GM12878 (cell line): Measurements from ENCODE around the gene UBE3C. TPM values are rescaled to one million over a fixed set of nuclear protein-coding genes. Genes with fewer than 3 reads are reported as not detected.

Experiments used
- ATAC-seq: fragments of 200-7000 bp; cut with Tn5 transposase; 3 replicates; pipeline ENCODE4 v1.9.1; 2020; ENCODE audit warnings: mild to moderate bottlenecking, moderate library complexity
- BruUV-seq: library from RNA; stranded (reverse); fragments of 400-500 nt; replicated peaks from 2 replicates; lab custom pipeline; 2021; lab: Mats Ljungman, UMichigan
- CTCF ChIA-PET: fragments of 300-600 bp; sonication (Branson Sonifier 250); formaldehyde crosslinking; extraction: SDS; loops from one replicate; lab custom pipeline; 2021; ENCODE audit warnings: inconsistent platforms; lab: Yijun Ruan, JAX
- POLR2A ChIA-PET: fragments of 350-600 bp; formaldehyde crosslinking; extraction: SDS; loops from one replicate; lab custom pipeline; 2021; ENCODE audit warnings: inconsistent platforms; lab: Charles Lee
- RAD21 ChIA-PET: fragments of 300-600 bp; sonication (Branson Sonifier 250); formaldehyde crosslinking; loops from one replicate; lab custom pipeline; 2023; ENCODE audit warnings: antibody characterized with exemption; ENCODE audit not compliant: unreplicated experiment; lab: Charles Lee
- SMC1A ChIA-PET: fragments of 300-600 bp; sonication (Branson Sonifier 250); formaldehyde crosslinking; loops from one replicate; lab custom pipeline; 2023; ENCODE audit not compliant: unreplicated experiment, uncharacterized antibody; lab: Charles Lee
- DNase-seq: peaks from one replicate; pipeline ENCODE4 v3.0.0-alpha.2; 2011; ENCODE audit warnings: low read depth, low spot score
- FAIRE-seq: peaks from 3 replicates; lab custom pipeline; 2011; peaks lifted over from hg19 to GRCh38; lab: Jason Lieb, UNC
- H2AFZ ChIP-seq: 2 replicates; pipeline ENCODE4 v1.6.0; 2011; ENCODE audit warnings: low read depth, low read length, control low read depth; ENCODE audit not compliant: control insufficient read depth
- H3K27ac ChIP-seq: 2 replicates; pipeline ENCODE4 v1.5.1; 2011; ENCODE audit warnings: control low read depth; ENCODE audit not compliant: control insufficient read depth, insufficient read depth
- H3K27me3 ChIP-seq, 2 experiments: replicated peaks in 1 of 2; 2 replicates each; pipeline versions ENCODE4 v1.6.0 to v1.6.1; 2011; ENCODE audit warnings: low read length in 1 of 2; ENCODE audit not compliant: control insufficient read depth in 2 of 2, insufficient read depth in 2 of 2
- H3K36me3 ChIP-seq, 2 experiments: 2 replicates each; pipeline ENCODE4 v1.5.1; 2011; ENCODE audit warnings: low read length in 1 of 2; ENCODE audit not compliant: control insufficient read depth in 2 of 2, insufficient read depth in 2 of 2
- H3K4me1 ChIP-seq: 2 replicates; pipeline ENCODE4 v1.6.1; 2011; ENCODE audit warnings: mild to moderate bottlenecking, low read length, moderate library complexity, mixed read lengths; ENCODE audit not compliant: control insufficient read depth, insufficient read depth
- H3K4me2 ChIP-seq: 2 replicates; pipeline ENCODE4 v1.6.0; 2011; ENCODE audit warnings: control low read depth; ENCODE audit not compliant: control insufficient read depth, insufficient read depth
- H3K4me3 ChIP-seq: fragments of 200-600 bp; sonication (generic); 2 replicates; pipeline ENCODE4 v1.5.1; 2016
- H3K79me2 ChIP-seq: 2 replicates; pipeline ENCODE4 v1.6.0; 2011; ENCODE audit warnings: low read length; ENCODE audit not compliant: control insufficient read depth, insufficient read depth
- H3K9ac ChIP-seq: 2 replicates; pipeline ENCODE4 v1.8.0; 2011; ENCODE audit warnings: low read length, control low read depth, mixed read lengths; ENCODE audit not compliant: control insufficient read depth, insufficient read depth
- H3K9me3 ChIP-seq: replicated peaks from 3 replicates; pipeline ENCODE4 v1.5.1; 2011; ENCODE audit warnings: mild to moderate bottlenecking, low read length; ENCODE audit not compliant: control insufficient read depth, insufficient read depth
- H4K20me1 ChIP-seq: 2 replicates; pipeline ENCODE4 v1.6.0; 2011; ENCODE audit not compliant: control insufficient read depth, insufficient read depth
- ATF7 ChIP-seq: fragments of 450-650 bp; IDR thresholded peaks from 2 replicates; pipeline ENCODE4 v1.6.1; 2016; ENCODE audit warnings: low read depth, mild to moderate bottlenecking
- BACH1 ChIP-seq: fragments of 450-650 bp; IDR thresholded peaks from 2 replicates; pipeline ENCODE4 v1.6.1; 2017; ENCODE audit warnings: mild to moderate bottlenecking, borderline replicate concordance
- CBX5 ChIP-seq: sonication (generic); IDR thresholded peaks from 2 replicates; pipeline ENCODE4 v1.6.1; 2016; ENCODE audit warnings: low read depth, moderate library complexity, mild to moderate bottlenecking, inconsistent platforms
- LARP7 ChIP-seq: fragments of 450-650 bp; IDR thresholded peaks from 2 replicates; pipeline ENCODE4 v1.6.1; 2017; ENCODE audit warnings: mild to moderate bottlenecking
- POU2F2 ChIP-seq: IDR thresholded peaks from 3 replicates; pipeline ENCODE4 v1.6.1; 2011; ENCODE audit warnings: low read depth, mild to moderate bottlenecking, low read length, borderline replicate concordance
- RUNX3 ChIP-seq: IDR thresholded peaks from 2 replicates; pipeline ENCODE4 v1.6.1; 2012; ENCODE audit warnings: low read length, inconsistent platforms
- SUPT20H ChIP-seq: IDR thresholded peaks from 2 replicates; pipeline ENCODE4 v1.6.1; 2011; ENCODE audit warnings: low read depth, mild to moderate bottlenecking, low read length, moderate library complexity, borderline replicate concordance; ENCODE audit not compliant: control insufficient read depth
- ZNF274 ChIP-seq: IDR thresholded peaks from one replicate; pipeline ENCODE4 v1.8.0; 2011; ENCODE audit not compliant: insufficient read length, insufficient read depth
- ZSCAN29 ChIP-seq: fragments of 450-650 bp; IDR thresholded peaks from 2 replicates; pipeline ENCODE4 v1.6.1; 2017; ENCODE audit warnings: mild to moderate bottlenecking, moderate library complexity
- WGBS: methylation state at CpG from one replicate; pipeline ENCODE4 v1.1.6; 2016; ENCODE audit warnings: low lambda C conversion rate; ENCODE audit not compliant: insufficient replicate concordance, insufficient coverage; ENCODE audit errors: missing lambda C conversion rate; 5-methylcytosine and 5-hydroxymethylcytosine counted together
- in situ Hi-C: fragments of 300-500 bp; cut with MboI; formaldehyde crosslinking; loops from 9 replicates; pipeline ENCODE4 v1.14.3; 2018; ENCODE audit warnings: mixed read lengths
- intact Hi-C: fragments of 100-400 bp; cut with micrococcal nuclease; formaldehyde crosslinking; loops from one replicate; pipeline ENCODE4 v1.14.2; 2022; ENCODE audit not compliant: unreplicated experiment
- polyA plus RNA-seq, 11 experiments: library from polyadenylated mRNA; depleted of rRNA in 4 of 11; unstranded in 6 of 11; stranded (reverse) in 5 of 11; fragments of >200 nt; fragmentation: Nextera tagmentation in 4 of 11; fragmentation: Illumina TruSeq in 1 of 11; extraction: Ambion mirVana in 4 of 11; extraction: Trizol in 1 of 11; gene quantifications; 1 replicate in 1 of 11; 2 replicates in 10 of 11; pipeline versions ENCODE4 v1.2.1 to v1.2.3, GENCODE V29; 2011 to 2016; ENCODE audit warnings: inconsistent platforms in 2 of 11, missing spikeins in 2 of 11, low read depth in 1 of 11
- total RNA-seq, 4 experiments: library from RNA; depleted of rRNA in 3 of 4; stranded (reverse); fragments of >200 nt in 3 of 4; fragmentation: Illumina TruSeq in 1 of 4; extraction: Trizol in 1 of 4; gene quantifications; 2 replicates each; pipeline versions ENCODE4 v1.2.1 to v1.2.3, GENCODE V29; 2013 to 2021
- TF ChIP-seq, protein P1 (sequence below): fragments of 450-650 bp; IDR thresholded peaks from 2 replicates; pipeline ENCODE4 v1.6.1; 2017; ENCODE audit warnings: mild to moderate bottlenecking, low read depth, inconsistent platforms; ENCODE audit not compliant: poor library complexity, severe bottlenecking
- TF ChIP-seq, protein P2 (sequence below): fragments of 450-650 bp; formaldehyde crosslinking; IDR thresholded peaks from 2 replicates; pipeline ENCODE4 v1.5.0; 2022; ENCODE audit warnings: mild to moderate bottlenecking, missing genetic modification characterization

The UBE3C gene
- total and polyA plus RNA-seq, 10 of the 15 experiments (the other 5 are each of a cell fraction or from before 2014, with no cell fraction given) = 7.9 to 65.9 (median 45.2) TPM

DNA sequence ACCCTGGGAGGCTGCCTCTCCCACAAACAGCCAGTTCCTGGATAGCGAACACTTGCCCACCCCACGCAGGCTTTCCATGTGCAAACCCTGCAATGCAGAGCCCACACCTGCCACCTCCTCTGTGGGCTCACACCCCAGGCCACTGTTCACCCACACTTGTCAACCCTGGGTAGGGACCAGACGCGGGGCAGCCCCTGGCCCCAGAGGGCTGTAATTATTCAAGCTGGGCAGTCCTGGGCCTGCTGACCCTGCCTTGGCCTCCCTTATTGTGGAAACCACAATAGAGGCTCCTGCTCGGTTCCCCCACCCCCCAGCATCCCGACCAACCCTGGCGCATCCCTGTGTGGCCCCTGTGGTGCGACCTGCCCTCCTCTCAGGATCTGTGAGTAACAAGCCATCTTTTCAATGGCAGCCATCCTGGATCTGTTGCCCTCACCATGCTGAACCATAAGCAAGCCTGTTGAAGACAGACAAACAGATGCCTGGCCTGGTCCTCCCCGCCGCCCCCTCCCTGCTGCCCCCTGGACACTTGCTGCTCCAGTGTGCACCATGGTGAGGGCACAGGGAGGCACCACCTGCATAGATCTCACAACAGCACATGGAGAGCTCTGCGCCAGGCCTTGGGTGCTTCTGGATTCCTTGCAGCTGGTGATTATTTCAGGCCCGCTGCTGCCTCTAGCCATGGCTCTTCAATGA is 15.8 kb upstream of the UBE3C start:
- ATAC-seq (no peak), FAIRE-seq (no peak), DNase-seq (no peak)
- Histone ChIP-seq H3K9me3 (no peaks in the 10 kb centered on the region; the same call in 2 of the 3 replicates), H3K4me3 (no peak overlapping the region), H3K27me3 (no peaks in the 10 kb centered on the region; a peak in 1 of 4 replicates), H4K20me1 (no peaks in the 10 kb centered on the region), H3K79me2 (no peaks in the 10 kb centered on the region), H3K27ac (no peak overlapping the region), H2AFZ (no peak overlapping the region), H3K4me1 (no peaks in the 10 kb centered on the region), H3K9ac (no peak overlapping the region), H3K4me2 (no peak overlapping the region), H3K36me3 (no peaks in the 10 kb centered on the region)
- TF ChIP-seq, protein P1, sequence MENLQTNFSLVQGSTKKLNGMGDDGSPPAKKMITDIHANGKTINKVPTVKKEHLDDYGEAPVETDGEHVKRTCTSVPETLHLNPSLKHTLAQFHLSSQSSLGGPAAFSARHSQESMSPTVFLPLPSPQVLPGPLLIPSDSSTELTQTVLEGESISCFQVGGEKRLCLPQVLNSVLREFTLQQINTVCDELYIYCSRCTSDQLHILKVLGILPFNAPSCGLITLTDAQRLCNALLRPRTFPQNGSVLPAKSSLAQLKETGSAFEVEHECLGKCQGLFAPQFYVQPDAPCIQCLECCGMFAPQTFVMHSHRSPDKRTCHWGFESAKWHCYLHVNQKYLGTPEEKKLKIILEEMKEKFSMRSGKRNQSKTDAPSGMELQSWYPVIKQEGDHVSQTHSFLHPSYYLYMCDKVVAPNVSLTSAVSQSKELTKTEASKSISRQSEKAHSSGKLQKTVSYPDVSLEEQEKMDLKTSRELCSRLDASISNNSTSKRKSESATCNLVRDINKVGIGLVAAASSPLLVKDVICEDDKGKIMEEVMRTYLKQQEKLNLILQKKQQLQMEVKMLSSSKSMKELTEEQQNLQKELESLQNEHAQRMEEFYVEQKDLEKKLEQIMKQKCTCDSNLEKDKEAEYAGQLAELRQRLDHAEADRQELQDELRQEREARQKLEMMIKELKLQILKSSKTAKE = no peak
- TF ChIP-seq ZNF274 (no peak), POU2F2 (no peak)
- ChIA-PET POLR2A (no interaction called here), CTCF (no interaction called here), SMC1A (no interaction called here), RAD21 (no interaction called here)
- in situ Hi-C loops (no loop called here), intact Hi-C loops (no loop called here)
- no TSS peak for BruUV-seq
- 40% methylated on average over 12 of the region's 12 CpGs for WGBS

DNA sequence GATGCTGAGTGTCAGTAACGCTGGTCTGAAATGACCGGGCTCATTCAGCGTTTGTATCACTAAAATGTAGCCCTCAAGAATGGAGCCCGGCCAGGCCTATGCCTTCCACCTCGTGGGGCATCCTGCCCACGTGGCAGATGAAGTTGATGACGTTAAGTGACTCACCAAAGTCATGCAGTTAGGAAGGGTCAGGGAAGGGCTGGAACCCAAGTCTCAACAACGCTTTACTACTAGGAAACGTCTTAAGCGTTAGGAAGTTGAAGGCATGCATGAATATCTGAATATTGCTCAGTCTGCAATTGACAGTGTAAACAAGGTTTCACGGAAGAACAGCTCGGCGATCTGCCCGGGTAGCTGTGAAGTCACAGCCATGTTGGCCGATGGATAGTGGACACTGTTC is 14.0 kb upstream of the UBE3C start:
- H3K27ac ChIP-seq = no peak overlapping the region
- no peaks in the 10 kb centered on the region for H3K9me3 ChIP-seq
- no peak overlapping the region for H3K4me3 ChIP-seq
- H4K20me1 ChIP-seq = no peaks in the 10 kb centered on the region
- CTCF ChIA-PET = no interaction called here
- in situ Hi-C loops (no loop called here), intact Hi-C loops (no loop called here)
- H3K79me2 ChIP-seq = no peaks in the 10 kb centered on the region
- BruUV-seq = no TSS peak
- RAD21 ChIA-PET = no interaction called here
- DNase-seq (no peak), FAIRE-seq (no peak), ATAC-seq (no peak)
- 60% methylated on average over 15 of the region's 15 CpGs for WGBS
- no peak overlapping the region for H3K4me2 ChIP-seq
- no peaks in the 10 kb centered on the region for H3K36me3 ChIP-seq
- H3K4me1 ChIP-seq = no peaks in the 10 kb centered on the region
- POLR2A ChIA-PET = no interaction called here
- SMC1A ChIA-PET = no interaction called here
- H3K9ac ChIP-seq = no peak overlapping the region
- no peaks in the 10 kb centered on the region; a peak in 1 of 4 replicates for H3K27me3 ChIP-seq
- H2AFZ ChIP-seq = no peak overlapping the region
- TF ChIP-seq SUPT20H (no peak), CBX5 (no peak), LARP7 (no peak), BACH1 (no peak), ATF7 (no peak), RUNX3 (no peak), ZSCAN29 (no peak)
- TF ChIP-seq, protein P2, sequence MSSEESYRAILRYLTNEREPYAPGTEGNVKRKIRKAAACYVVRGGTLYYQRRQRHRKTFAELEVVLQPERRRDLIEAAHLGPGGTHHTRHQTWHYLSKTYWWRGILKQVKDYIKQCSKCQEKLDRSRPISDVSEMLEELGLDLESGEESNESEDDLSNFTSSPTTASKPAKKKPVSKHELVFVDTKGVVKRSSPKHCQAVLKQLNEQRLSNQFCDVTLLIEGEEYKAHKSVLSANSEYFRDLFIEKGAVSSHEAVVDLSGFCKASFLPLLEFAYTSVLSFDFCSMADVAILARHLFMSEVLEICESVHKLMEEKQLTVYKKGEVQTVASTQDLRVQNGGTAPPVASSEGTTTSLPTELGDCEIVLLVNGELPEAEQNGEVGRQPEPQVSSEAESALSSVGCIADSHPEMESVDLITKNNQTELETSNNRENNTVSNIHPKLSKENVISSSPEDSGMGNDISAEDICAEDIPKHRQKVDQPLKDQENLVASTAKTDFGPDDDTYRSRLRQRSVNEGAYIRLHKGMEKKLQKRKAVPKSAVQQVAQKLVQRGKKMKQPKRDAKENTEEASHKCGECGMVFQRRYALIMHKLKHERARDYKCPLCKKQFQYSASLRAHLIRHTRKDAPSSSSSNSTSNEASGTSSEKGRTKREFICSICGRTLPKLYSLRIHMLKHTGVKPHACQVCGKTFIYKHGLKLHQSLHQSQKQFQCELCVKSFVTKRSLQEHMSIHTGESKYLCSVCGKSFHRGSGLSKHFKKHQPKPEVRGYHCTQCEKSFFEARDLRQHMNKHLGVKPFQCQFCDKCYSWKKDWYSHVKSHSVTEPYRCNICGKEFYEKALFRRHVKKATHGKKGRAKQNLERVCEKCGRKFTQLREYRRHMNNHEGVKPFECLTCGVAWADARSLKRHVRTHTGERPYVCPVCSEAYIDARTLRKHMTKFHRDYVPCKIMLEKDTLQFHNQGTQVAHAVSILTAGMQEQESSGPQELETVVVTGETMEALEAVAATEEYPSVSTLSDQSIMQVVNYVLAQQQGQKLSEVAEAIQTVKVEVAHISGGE (CRISPR knock-in tag) = no peak
